Measurements from ENCODE around the gene ITPKB. TPM values are rescaled to one million over a fixed set of nuclear protein-coding genes. Genes with fewer than 3 reads are reported as not detected.
"Not testable (repeated sequence)": the region's sequence is repeated elsewhere in the genome, so short reads cannot be mapped to it uniquely, and the experiment has no call there.

Gene ITPKB
- total RNA-seq, 2 donors from 2014 or later, result 13.0 to 21.1 TPM

- no peaks in the 10 kb centered on the region for H3K36me3 ChIP-seq (replicated peaks in 1 of 2; ENCODE audit: insufficient read depth in 1 of 2, low read depth in 2 of 2)
- H3K27me3 ChIP-seq, result no peaks in the 10 kb centered on the region
- DNase-seq (no peak), ATAC-seq (no peak)
- 80 to 89% methylated on average over 6 to 8 of the region's 8 CpGs for WGBS, 2 donors
- no peak overlapping the region for H3K27ac ChIP-seq
- no peaks in the 10 kb centered on the region for H3K4me1 ChIP-seq
- no peak for TF ChIP-seq CTCF (IDR thresholded peaks at IDR 0.05)
- TF ChIP-seq POLR2A (IDR thresholded peaks at IDR 0.05), result no peak
- intact Hi-C loops (cut with DNase I), result no loop called here
- no peak overlapping the region for H3K4me3 ChIP-seq
- no peaks in the 10 kb centered on the region for H3K9me3 ChIP-seq
Measured at GRCh38 chr1:226617109-226617508, 122.0 kb downstream of the ITPKB start.

GRCh38 chr1:226616636-226617035 is 122.4 kb downstream of the ITPKB start:
- ATAC-seq (no peak), DNase-seq (no peak)
- WGBS, 2 donors, result 75 to 76% methylated on average over 1 of the region's 1 CpG
- Histone ChIP-seq H3K36me3 (replicated peaks in 1 of 2; ENCODE audit: insufficient read depth in 1 of 2, low read depth in 2 of 2) (no peaks in the 10 kb centered on the region), H3K27ac (no peak overlapping the region), H3K4me3 (no peak overlapping the region), H3K4me1 (no peaks in the 10 kb centered on the region), H3K27me3 (no peaks in the 10 kb centered on the region), H3K9me3 (no peaks in the 10 kb centered on the region)
- no peak for TF ChIP-seq POLR2A (IDR thresholded peaks at IDR 0.05)
- TF ChIP-seq CTCF (IDR thresholded peaks at IDR 0.05), result no peak
- intact Hi-C loops (cut with DNase I), result no loop called here

- Histone ChIP-seq H3K4me1 (no peaks in the 10 kb centered on the region), H3K4me3 (no peak overlapping the region), H3K27me3 (no peaks in the 10 kb centered on the region), H3K36me3 (replicated peaks in 1 of 2; ENCODE audit: insufficient read depth in 1 of 2, low read depth in 2 of 2) (no peaks in the 10 kb centered on the region), H3K9me3 (no peaks in the 10 kb centered on the region), H3K27ac (no peak overlapping the region)
- TF ChIP-seq CTCF (IDR thresholded peaks at IDR 0.05), result no peak
- TF ChIP-seq POLR2A (IDR thresholded peaks at IDR 0.05), result no peak
- WGBS, 2 donors, result 77 to 84% methylated on average over 9 of the region's 9 CpGs
- ATAC-seq (no peak), DNase-seq (no peak)
- intact Hi-C loops (cut with DNase I), result no loop called here
Measured at GRCh38 chr1:226615876-226616275, 123.2 kb downstream of the ITPKB start.

GRCh38 chr1:226611980-226612379 is 127.1 kb downstream of the ITPKB start:
- DNase-seq; H3K4me1 ChIP-seq; H3K36me3 ChIP-seq (replicated peaks in 1 of 2; ENCODE audit: insufficient read depth in 1 of 2, low read depth in 2 of 2); H3K4me3 ChIP-seq; H3K27ac ChIP-seq; intact Hi-C loops (cut with DNase I); ATAC-seq; H3K9me3 ChIP-seq; H3K27me3 ChIP-seq: not testable (repeated sequence)
- 78 to 82% methylated on average over 6 of the region's 6 CpGs for WGBS, 2 donors

GRCh38 chr1:226611301-226611700 is 127.8 kb downstream of the ITPKB start:
- H3K4me1 ChIP-seq, result no peaks in the 10 kb centered on the region
- WGBS, 2 donors, result 54 to 62% methylated on average over 8 of the region's 8 CpGs
- H3K36me3 ChIP-seq (replicated peaks in 1 of 2; ENCODE audit: insufficient read depth in 1 of 2, low read depth in 2 of 2), result no peaks in the 10 kb centered on the region
- no peak overlapping the region for H3K27ac ChIP-seq
- DNase-seq, result no peak
- no peak overlapping the region for H3K4me3 ChIP-seq
- TF ChIP-seq CTCF (IDR thresholded peaks at IDR 0.05) (no peak), POLR2A (IDR thresholded peaks at IDR 0.05) (no peak)
- H3K9me3 ChIP-seq, result no peaks in the 10 kb centered on the region
- H3K27me3 ChIP-seq, result no peaks in the 10 kb centered on the region
- intact Hi-C loops (cut with DNase I), result no loop called here
- no peak for ATAC-seq
